Heart left ventricle (tissue), 13 donors: ENCODE measurements around the gene BRME1.

Experiments used
- CTCF ChIP-seq, 12 donors: fragments of 200-600 bp; sonication (generic) in 4 of 12; IDR thresholded peaks; one replicate each; pipeline versions ENCODE4 v1.5.0 to v1.8.0; 2018 to 2022; ENCODE audit warnings: antibody characterized with exemption in 12 of 12, mild to moderate bottlenecking in 5 of 12
- POLR2A ChIP-seq, 2 donors: fragments of 450-650 bp; IDR thresholded peaks; one replicate each; pipeline ENCODE4 v1.6.1; 2017; ENCODE audit warnings: antibody characterized with exemption in 2 of 2, mild to moderate bottlenecking in 2 of 2, moderate library complexity in 2 of 2
- donor health status: ischemic (EF 13 %, LVEDD 7.1; RV severe dilation, severe dysfunction).
- donor health status: DM: no; HTN: yes; CAD: no.
- donor health status: DM: no; HTN: no; CAD: no.
- donor health status: ischemic (EF 25% LVEDD 6.9; RV normal size, moderate dysfunction).
- donor health status: ischemic (EF 25% LVEDD 5.7; RV mildly dilated, moderate dysfunction).
- donor health status: ischemic (EF 35%, LVEDD 5.7; RV mildly dilated, moderate dysfunction).
- donor health status: nonischemic (EF 11% LVEDD 7.7; RV severe dilation, severe dysfunction).
- donor health status: DM: yes; HTN: yes; CAD: no.
- donor health status: PGD.
- donor health status: ischemic (EF 29% LVEDD 5.4; RV normal size, mild dysfunction).
- donor health status: nonischemic (EF 23%, LVEDD 6.1; RV moderate dilation, normal function).

- TF ChIP-seq CTCF (IDR thresholded peaks at IDR 0.05) (peak; percentile 99 to 100 (median 99)), POLR2A (IDR thresholded peaks at IDR 0.05) (peak in 1 of 2 donors; percentile 58)
Observed at GRCh38 chr19:13880059-13881043, 25.6 kb downstream of the BRME1 start.
